PC-9 (cell line): ENCODE measurements around the gene ABCA7.

Source experiments
- EZH2 ChIP-seq: fragments of 200-600 bp; sonication (generic); IDR thresholded peaks from 2 replicates; pipeline ENCODE4 v1.8.0; 2017; ENCODE audit warnings: antibody characterized with exemption, low read depth
- TF ChIP-seq, protein P1 (sequence below): fragments of 200-600 bp; sonication (generic); conservative IDR thresholded peaks from 2 replicates; pipeline ENCODE4 v1.6.1; 2017; ENCODE audit warnings: mixed run types, antibody characterized with exemption, mild to moderate bottlenecking, moderate library complexity

DNA sequence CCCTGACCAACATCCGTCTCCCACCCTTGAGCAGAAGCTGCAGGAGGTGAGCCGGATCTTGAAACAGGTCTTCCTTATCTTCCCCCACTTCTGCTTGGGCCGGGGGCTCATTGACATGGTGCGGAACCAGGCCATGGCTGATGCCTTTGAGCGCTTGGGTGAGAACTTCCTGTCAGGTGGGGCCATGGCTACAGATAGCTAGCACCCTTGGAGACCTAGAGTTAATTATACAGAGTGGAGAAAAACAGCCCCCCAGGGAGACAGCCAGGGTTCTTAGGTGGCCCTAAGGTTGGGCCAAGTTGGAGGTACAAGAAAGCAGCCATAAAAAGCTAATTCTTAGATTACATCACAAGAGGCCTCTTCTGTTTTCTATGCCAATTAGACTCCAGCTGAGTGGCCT lies 18.2 kb downstream of the ABCA7 start:
- TF ChIP-seq, protein P1, sequence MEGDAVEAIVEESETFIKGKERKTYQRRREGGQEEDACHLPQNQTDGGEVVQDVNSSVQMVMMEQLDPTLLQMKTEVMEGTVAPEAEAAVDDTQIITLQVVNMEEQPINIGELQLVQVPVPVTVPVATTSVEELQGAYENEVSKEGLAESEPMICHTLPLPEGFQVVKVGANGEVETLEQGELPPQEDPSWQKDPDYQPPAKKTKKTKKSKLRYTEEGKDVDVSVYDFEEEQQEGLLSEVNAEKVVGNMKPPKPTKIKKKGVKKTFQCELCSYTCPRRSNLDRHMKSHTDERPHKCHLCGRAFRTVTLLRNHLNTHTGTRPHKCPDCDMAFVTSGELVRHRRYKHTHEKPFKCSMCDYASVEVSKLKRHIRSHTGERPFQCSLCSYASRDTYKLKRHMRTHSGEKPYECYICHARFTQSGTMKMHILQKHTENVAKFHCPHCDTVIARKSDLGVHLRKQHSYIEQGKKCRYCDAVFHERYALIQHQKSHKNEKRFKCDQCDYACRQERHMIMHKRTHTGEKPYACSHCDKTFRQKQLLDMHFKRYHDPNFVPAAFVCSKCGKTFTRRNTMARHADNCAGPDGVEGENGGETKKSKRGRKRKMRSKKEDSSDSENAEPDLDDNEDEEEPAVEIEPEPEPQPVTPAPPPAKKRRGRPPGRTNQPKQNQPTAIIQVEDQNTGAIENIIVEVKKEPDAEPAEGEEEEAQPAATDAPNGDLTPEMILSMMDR = no peak
- TF ChIP-seq EZH2 = no peak
